ENCODE results near the gene SSPN.

Gene SSPN

GRCh38 chr12:26205941-26206340 is 10.6 kb downstream of the SSPN start:
- ChIA-PET CTCF (no interaction called here), POLR2A (no interaction called here)
- TF ChIP-seq FOXA1 (IDR thresholded peaks at IDR 0.05), result no peak
- DNase-seq (ENCODE audit: extremely low spot score), result no peak

GRCh38 chr12:26211331-26211730 is 16.0 kb downstream of the SSPN start:
- CTCF ChIA-PET, result no interaction called here

GRCh38 chr12:26212396-26212795 is 17.0 kb downstream of the SSPN start:
- CTCF ChIA-PET, result no interaction called here
- DNase-seq (ENCODE audit: extremely low spot score), result no peak
- TF ChIP-seq BHLHE40 (IDR thresholded peaks at IDR 0.05; ENCODE audit: borderline replicate concordance) (no peak), ZNF384 (IDR thresholded peaks at IDR 0.05) (no peak), PKNOX1 (IDR thresholded peaks at IDR 0.05) (no peak), SUZ12 (IDR thresholded peaks at IDR 0.05) (no peak), L3MBTL2 (conservative IDR thresholded peaks at IDR 0.05) (no peak), NFRKB (IDR thresholded peaks at IDR 0.05) (no peak), ARNT (IDR thresholded peaks at IDR 0.05) (no peak), FOXA1 (IDR thresholded peaks at IDR 0.05) (no peak), FOXM1 (IDR thresholded peaks at IDR 0.05; ENCODE audit: borderline replicate concordance) (no peak), LEF1 (IDR thresholded peaks at IDR 0.05; ENCODE audit: borderline replicate concordance) (no peak), HDGF (IDR thresholded peaks at IDR 0.05; ENCODE audit: borderline replicate concordance) (no peak), TARDBP (IDR thresholded peaks at IDR 0.05) (no peak), CTBP1 (IDR thresholded peaks at IDR 0.05; ENCODE audit: borderline replicate concordance) (no peak), FOXK2 (IDR thresholded peaks at IDR 0.05) (no peak), ELF4 (IDR thresholded peaks at IDR 0.05) (no peak), SP1 (IDR thresholded peaks at IDR 0.05) (no peak)
- POLR2A ChIA-PET, result no interaction called here

More at GRCh38 chr12:26211331-26211730, 16.0 kb downstream of the SSPN start:
- POLR2A ChIA-PET, result no interaction called here
- no peak for DNase-seq (ENCODE audit: extremely low spot score)
- TF ChIP-seq SUZ12 (IDR thresholded peaks at IDR 0.05) (no peak), FOXM1 (IDR thresholded peaks at IDR 0.05; ENCODE audit: borderline replicate concordance) (no peak), L3MBTL2 (conservative IDR thresholded peaks at IDR 0.05) (no peak), NFRKB (IDR thresholded peaks at IDR 0.05) (no peak), ARNT (IDR thresholded peaks at IDR 0.05) (no peak), TARDBP (IDR thresholded peaks at IDR 0.05) (no peak), BHLHE40 (IDR thresholded peaks at IDR 0.05; ENCODE audit: borderline replicate concordance) (no peak), SP1 (IDR thresholded peaks at IDR 0.05) (no peak), LEF1 (IDR thresholded peaks at IDR 0.05; ENCODE audit: borderline replicate concordance) (no peak), ELF4 (IDR thresholded peaks at IDR 0.05) (no peak), FOXK2 (IDR thresholded peaks at IDR 0.05) (no peak), CTBP1 (IDR thresholded peaks at IDR 0.05; ENCODE audit: borderline replicate concordance) (no peak)

GRCh38 chr12:26212988-26213387 is 17.6 kb downstream of the SSPN start:
- CTCF ChIA-PET, result no interaction called here
- no peak for DNase-seq (ENCODE audit: extremely low spot score)
- TF ChIP-seq BHLHE40 (IDR thresholded peaks at IDR 0.05; ENCODE audit: borderline replicate concordance) (no peak), FOXK2 (IDR thresholded peaks at IDR 0.05) (no peak), SUZ12 (IDR thresholded peaks at IDR 0.05) (no peak), TARDBP (IDR thresholded peaks at IDR 0.05) (no peak), LEF1 (IDR thresholded peaks at IDR 0.05; ENCODE audit: borderline replicate concordance) (no peak), FOXM1 (IDR thresholded peaks at IDR 0.05; ENCODE audit: borderline replicate concordance) (no peak), SP1 (IDR thresholded peaks at IDR 0.05) (no peak), HDGF (IDR thresholded peaks at IDR 0.05; ENCODE audit: borderline replicate concordance) (no peak), ELF4 (IDR thresholded peaks at IDR 0.05) (no peak), ARNT (IDR thresholded peaks at IDR 0.05) (no peak), NFRKB (IDR thresholded peaks at IDR 0.05) (no peak), ZNF384 (IDR thresholded peaks at IDR 0.05) (no peak), CTBP1 (IDR thresholded peaks at IDR 0.05; ENCODE audit: borderline replicate concordance) (no peak), FOXA1 (IDR thresholded peaks at IDR 0.05) (no peak), L3MBTL2 (conservative IDR thresholded peaks at IDR 0.05) (no peak), PKNOX1 (IDR thresholded peaks at IDR 0.05) (no peak)
- POLR2A ChIA-PET, result no interaction called here

GRCh38 chr12:26214121-26214520 is 18.7 kb downstream of the SSPN start:
- TF ChIP-seq CTBP1 (IDR thresholded peaks at IDR 0.05; ENCODE audit: borderline replicate concordance) (no peak), PKNOX1 (IDR thresholded peaks at IDR 0.05) (no peak), NFRKB (IDR thresholded peaks at IDR 0.05) (no peak), ZNF384 (IDR thresholded peaks at IDR 0.05) (no peak), HDGF (IDR thresholded peaks at IDR 0.05; ENCODE audit: borderline replicate concordance) (no peak), FOXK2 (IDR thresholded peaks at IDR 0.05) (no peak), L3MBTL2 (conservative IDR thresholded peaks at IDR 0.05) (no peak), BHLHE40 (IDR thresholded peaks at IDR 0.05; ENCODE audit: borderline replicate concordance) (no peak), SP1 (IDR thresholded peaks at IDR 0.05) (no peak), ELF4 (IDR thresholded peaks at IDR 0.05) (no peak), FOXM1 (IDR thresholded peaks at IDR 0.05; ENCODE audit: borderline replicate concordance) (no peak), ARNT (IDR thresholded peaks at IDR 0.05) (no peak), LEF1 (IDR thresholded peaks at IDR 0.05; ENCODE audit: borderline replicate concordance) (no peak), TARDBP (IDR thresholded peaks at IDR 0.05) (no peak)
- POLR2A ChIA-PET, result no interaction called here
- DNase-seq (ENCODE audit: extremely low spot score), result no peak
- CTCF ChIA-PET, result interaction anchor here (1.0 kb wide), 1 partner anchor 11 kb away, joined by 3 read pairs; no protein-coding TSS in a partner anchor

GRCh38 chr12:26219736-26220135 is 24.4 kb downstream of the SSPN start:
- CTCF ChIA-PET, result no interaction called here
- no peak for TF ChIP-seq L3MBTL2 (conservative IDR thresholded peaks at IDR 0.05)
- no peak for TF ChIP-seq ZNF384 (IDR thresholded peaks at IDR 0.05)
- no peak for TF ChIP-seq CTBP1 (IDR thresholded peaks at IDR 0.05; ENCODE audit: borderline replicate concordance)
- no peak for TF ChIP-seq FOXK2 (IDR thresholded peaks at IDR 0.05)
- no peak for TF ChIP-seq FOXA1 (IDR thresholded peaks at IDR 0.05)
- TF ChIP-seq LEF1 (IDR thresholded peaks at IDR 0.05; ENCODE audit: borderline replicate concordance), result no peak
- no peak for TF ChIP-seq FOXM1 (IDR thresholded peaks at IDR 0.05; ENCODE audit: borderline replicate concordance)
- TF ChIP-seq SP1 (IDR thresholded peaks at IDR 0.05), result no peak
- no peak for TF ChIP-seq HDGF (IDR thresholded peaks at IDR 0.05; ENCODE audit: borderline replicate concordance)
- TF ChIP-seq ARNT (IDR thresholded peaks at IDR 0.05), result no peak
- no peak for TF ChIP-seq NFRKB (IDR thresholded peaks at IDR 0.05)
- TF ChIP-seq BHLHE40 (IDR thresholded peaks at IDR 0.05; ENCODE audit: borderline replicate concordance), result no peak
- DNase-seq (ENCODE audit: extremely low spot score), result no peak
- POLR2A ChIA-PET, result no interaction called here

Measured in HEK293T (cell line).